OCI-LY3 (cell line): Measurements from ENCODE around the gene RIC1.

Experiments used
- CTCF ChIP-seq: fragments of 200-600, 300-600 bp; sonication (generic); IDR thresholded peaks from 2 replicates; pipeline ENCODE4 v1.5.1; 2014; ENCODE audit warnings: antibody characterized with exemption, low read length, low read depth
- EZH2phosphoT487 ChIP-seq: fragments of 200-600 bp; shearing (Covaris generic); IDR thresholded peaks from 2 replicates; pipeline ENCODE4 v1.6.1; 2018; ENCODE audit warnings: antibody characterized with exemption, mixed run types, low read depth

DNA sequence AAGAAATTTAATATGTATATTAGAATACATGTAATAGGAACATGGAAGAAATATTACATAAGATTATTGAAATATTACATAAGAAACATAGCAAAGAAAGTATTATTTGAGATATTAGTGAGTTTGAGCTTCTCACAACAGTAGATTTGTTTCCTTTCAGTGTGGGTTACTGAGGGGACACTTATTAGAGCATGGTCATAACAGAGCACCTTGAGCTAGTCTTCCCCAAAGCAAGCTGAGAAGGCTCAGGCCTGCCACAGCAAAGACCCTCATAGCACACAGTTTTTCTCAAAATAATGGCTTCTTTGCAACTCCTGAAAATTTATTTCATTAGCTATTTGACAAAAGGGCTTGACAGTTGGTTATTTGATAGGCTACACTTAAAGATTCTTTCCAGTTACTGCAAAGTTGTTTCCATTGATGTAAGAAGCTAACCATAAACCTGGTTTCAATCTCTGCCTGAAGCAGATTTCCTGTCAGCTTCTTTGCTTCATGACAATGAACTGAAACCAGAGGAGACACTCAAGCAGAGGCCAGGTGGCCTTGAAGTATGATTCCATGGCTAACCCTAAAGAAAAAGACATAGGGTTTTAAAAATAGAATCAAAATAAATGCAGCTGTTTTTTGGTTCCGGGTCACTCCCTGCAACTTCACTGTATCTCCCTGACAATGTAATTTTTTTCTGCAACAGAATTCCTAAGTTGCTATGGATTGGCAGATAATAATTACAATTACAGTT is 135.4 kb downstream of the RIC1 start:
- TF ChIP-seq CTCF (no peak), EZH2phosphoT487 (no peak)
